H4 (cell line): ENCODE measurements around the gene OR12D1. TPM values are rescaled to one million over a fixed set of nuclear protein-coding genes. Genes with fewer than 3 reads are reported as not detected.
"Not testable (repeated sequence)": the region's sequence is repeated elsewhere in the genome, so short reads cannot be mapped to it uniquely, and the experiment has no call there.

Source experiments
- DNase-seq: peaks from one replicate; pipeline ENCODE4 v3.0.0-alpha.2; 2015; ENCODE audit warnings: low spot score
- total RNA-seq: library from RNA; depleted of rRNA; stranded (reverse); fragments of >200 nt; shearing (Covaris generic); gene quantifications from 2 replicates; pipeline ENCODE4 v1.2.3, GENCODE V29; 2014; rRNA removed

OR12D1 gene
- not detected in 2 replicates for total RNA-seq

- DNase-seq = no peak
Observed at GRCh38 chr6:29414588-29414987, at the start of gene OR12D1. TSS of gene OR12D1 (plus strand) at chr6:29414928.

- no peak for DNase-seq
Observed at GRCh38 chr6:29368765-29369164, 46.0 kb upstream of the OR12D1 start, which contains the start of gene OR5V1. TSS of gene OR5V1 (minus strand) at chr6:29368865. CDS start at chr6:29356195, 12,670 bp downstream.

GRCh38 chr6:29375191-29375590, 39.5 kb upstream of the OR12D1 start, which contains the start of gene OR12D3:
TSS of gene OR12D3 (minus strand) at chr6:29375291. CDS start at chr6:29375287, 4 bp downstream.
- no peak for DNase-seq

DNA sequence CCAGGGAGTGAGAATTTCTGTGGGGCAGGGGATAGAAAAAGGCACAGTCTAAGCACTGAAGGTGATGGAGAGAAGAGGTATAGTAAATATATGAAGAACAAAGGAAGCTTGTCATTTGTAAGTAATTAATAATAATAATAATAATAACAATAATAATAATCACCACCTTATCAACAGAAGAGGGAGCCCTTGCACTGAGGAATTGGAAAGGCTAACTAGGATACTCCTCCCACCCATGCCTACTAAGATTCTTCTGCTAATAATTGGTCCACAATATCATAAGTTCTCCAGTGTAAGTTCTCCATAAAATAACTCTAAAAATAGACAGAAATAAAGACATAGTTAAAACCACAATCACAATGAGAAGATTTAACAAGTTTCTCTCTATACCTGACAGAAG, 38.7 kb upstream of the OR12D1 start:
- DNase-seq = no peak

- DNase-seq = no peak
Observed at GRCh38 chr6:29388533-29388932, 26.2 kb upstream of the OR12D1 start.

DNA sequence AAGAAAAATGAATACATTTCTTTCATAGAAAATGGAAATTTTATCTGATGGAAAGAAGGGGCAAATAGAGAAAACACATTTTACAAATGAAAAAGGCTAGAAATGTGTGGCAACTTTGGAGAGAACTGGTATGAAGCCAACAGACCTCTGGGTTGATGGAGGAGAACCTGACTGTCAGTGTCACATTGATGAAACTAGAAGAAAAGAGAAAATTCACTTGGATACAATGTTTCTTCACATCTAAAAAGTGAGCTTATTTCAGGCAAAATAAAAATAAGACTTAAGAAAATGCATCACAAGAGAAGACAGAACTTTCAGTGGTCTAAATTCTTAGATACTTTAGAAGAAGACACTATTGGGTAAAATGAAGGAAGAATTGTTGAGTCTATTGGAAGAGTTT, 19.4 kb upstream of the OR12D1 start, which contains the start of gene OR12D2:
TSS of gene OR12D2 (plus strand) at position 301 of the 400 bp plus-strand sequence. CDS start 1,069 bp downstream, outside the sequence.
- DNase-seq = no peak

DNA sequence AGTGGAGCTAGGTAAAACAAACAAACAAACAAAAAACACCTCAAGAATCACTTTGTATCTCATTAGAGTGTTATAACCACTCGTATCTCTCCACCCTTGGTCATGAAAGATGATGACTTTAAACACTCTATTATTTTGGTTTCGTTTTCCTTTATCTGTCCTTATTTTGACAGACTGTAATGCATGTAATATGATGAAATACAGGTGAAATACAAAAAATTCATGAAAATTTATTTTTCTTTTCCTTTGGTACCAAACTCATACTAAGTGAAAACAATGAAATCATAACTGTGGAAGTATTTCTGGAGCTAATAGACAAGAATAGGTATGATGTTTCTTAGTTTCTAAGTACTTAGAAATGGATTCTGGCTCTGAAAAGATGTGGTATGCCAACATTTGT, 15.2 kb upstream of the OR12D1 start:
- no peak for DNase-seq

DNA sequence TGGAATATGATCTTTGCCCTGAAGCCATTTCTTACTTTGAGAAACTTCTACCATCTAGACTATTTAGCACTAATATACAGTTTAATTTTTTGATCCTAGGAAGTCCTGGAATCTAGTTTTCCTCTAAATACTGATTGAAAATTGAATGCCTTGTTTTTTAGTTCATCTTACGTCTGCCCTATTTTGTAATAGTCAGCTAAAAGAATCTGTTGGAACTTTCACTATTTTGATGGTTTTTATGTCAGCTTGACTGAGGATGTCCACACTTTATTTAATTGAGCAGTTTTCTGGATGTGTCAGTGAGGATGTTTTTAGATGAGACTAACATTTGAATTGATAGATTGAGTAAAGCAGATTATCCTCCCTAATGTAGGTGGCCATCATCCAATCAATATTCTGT, 10.9 kb upstream of the OR12D1 start:
- no peak for DNase-seq

- no peak for DNase-seq
Observed at GRCh38 chr6:29419516-29419915, 4.8 kb downstream of the OR12D1 start.

GRCh38 chr6:29424168-29424567, 9.4 kb downstream of the OR12D1 start:
- no peak for DNase-seq

DNA sequence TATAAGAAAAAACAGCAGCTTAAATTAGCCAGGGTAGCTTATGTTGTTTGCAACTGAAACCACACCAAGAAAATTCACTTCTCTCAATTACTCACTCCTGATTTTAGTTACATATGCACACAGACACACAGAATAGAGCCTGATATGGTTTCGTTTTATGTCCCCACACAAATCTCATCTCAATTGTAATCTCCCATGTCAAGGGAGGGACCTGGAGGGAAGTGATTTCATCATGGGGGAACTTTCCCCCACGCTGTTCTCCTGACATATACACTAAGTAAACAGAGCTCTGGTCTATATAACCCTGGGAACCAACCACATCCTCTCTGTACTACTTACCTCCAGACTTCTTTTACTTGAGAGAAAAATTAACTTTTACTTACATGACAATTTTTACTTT, 9.8 kb downstream of the OR12D1 start:
- DNase-seq = no peak

GRCh38 chr6:29425075-29425474, 10.3 kb downstream of the OR12D1 start:
- DNase-seq = no peak

DNA sequence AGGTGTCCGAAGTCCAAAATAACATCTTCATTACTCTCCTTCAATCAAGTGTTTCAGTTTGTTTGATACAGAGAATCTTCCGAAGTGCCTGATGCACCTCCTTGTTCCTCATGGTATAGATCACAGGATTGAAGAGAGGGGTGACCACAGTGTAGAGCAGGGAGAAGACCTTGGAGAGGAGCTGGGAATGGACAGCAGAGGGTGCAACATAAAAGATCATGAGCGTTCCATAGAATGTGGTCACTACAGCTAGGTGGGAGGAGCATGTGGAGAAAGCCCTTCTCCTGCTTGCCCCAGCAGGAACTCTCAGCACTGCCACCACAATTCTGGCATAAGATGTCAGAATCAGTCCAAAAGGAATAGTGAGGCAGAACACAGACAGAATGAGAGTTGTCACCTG, 11.9 kb downstream of the OR12D1 start:
- no peak for DNase-seq

DNA sequence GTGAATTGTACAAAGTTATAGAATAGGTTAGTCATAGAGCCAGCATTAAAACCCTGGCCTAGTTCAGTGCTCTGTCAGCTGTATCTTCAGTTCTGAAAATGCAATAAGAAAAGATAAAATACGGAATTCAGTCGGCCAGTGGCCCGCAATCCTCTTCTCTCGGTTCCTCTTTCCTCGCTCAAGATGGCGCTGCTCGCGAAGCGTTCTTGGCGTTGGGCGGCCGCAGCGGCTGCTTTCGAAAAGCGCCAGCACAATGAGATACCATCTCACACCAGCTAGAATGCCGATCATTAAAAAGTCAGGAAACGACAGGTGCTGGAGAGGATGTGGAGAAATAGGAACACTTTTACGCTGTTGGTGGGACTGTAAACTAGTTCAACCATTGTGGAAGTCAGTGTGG, 22.0 kb downstream of the OR12D1 start:
- not testable (repeated sequence) for DNase-seq

GRCh38 chr6:29439006-29439405, 24.3 kb downstream of the OR12D1 start, which contains the start of gene OR10C1:
TSS of gene OR10C1 (plus strand) at chr6:29439306. CDS start at chr6:29440016, 710 bp downstream.
- DNase-seq = no peak

GRCh38 chr6:29442719-29443118, 28.0 kb downstream of the OR12D1 start:
- DNase-seq = no peak

GRCh38 chr6:29444031-29444430, 29.3 kb downstream of the OR12D1 start:
- not testable (repeated sequence) for DNase-seq

DNA sequence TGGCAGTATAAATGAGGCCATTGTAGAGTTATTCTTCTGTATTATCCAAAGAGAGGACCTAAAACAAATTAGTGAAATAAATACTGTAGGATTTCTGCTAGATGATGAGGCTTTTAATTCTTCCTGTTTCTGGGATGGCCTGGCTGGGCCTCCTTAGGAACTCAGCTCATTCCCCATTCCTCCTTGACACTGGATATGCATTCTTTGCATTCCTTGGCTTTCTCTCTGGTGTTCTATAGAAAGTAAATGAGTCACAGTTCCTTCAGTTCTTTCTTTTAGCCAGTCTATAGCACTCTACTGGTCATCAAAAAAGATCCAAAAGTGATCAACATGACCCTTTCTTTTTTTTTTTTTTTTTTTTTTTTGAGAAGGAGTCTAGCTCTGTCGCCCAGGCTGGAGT, 32.9 kb downstream of the OR12D1 start:
- DNase-seq = no peak

DNA sequence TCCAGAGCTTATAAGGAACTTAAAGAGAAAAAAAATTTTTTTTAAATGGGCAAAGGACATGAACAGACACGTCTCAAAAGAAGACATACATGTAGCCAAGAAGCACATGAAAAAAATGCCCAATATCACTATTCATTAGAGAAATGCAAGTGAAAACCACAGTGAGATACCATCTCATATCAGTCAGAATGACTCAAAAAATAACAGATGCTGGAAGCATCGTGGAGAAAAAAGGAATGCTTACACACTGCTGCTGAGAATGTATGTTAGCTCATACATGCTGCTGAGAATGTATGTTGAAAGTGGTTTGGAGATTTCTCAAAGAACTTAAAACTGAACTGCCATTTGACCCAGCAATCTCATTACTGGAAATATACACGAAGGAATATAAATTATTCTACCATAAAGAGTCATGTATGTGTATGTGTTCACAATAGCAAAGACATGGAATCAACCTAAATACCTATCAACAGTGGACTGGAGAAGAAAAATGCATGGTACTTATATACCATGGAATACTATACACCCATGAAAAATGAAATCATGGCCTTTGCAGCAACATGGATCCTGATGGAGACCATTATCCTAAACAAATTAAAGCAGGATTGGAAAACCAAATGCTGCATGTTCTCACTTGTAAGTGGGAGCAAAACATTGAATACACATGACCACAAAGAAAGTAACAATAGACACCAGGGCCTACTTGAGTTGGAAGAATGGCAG, 36.9 kb downstream of the OR12D1 start:
- no peak for DNase-seq

- DNase-seq = no peak
Observed at GRCh38 chr6:29456971-29457370, 42.2 kb downstream of the OR12D1 start, which contains the start of the genes OR11A1 and OR2H1. TSS of gene OR11A1 (minus strand) at chr6:29457071. CDS start at chr6:29427641, 29,430 bp downstream. TSS of gene OR2H1 (plus strand) at chr6:29457155. CDS start at chr6:29461770, 4,615 bp downstream.

DNA sequence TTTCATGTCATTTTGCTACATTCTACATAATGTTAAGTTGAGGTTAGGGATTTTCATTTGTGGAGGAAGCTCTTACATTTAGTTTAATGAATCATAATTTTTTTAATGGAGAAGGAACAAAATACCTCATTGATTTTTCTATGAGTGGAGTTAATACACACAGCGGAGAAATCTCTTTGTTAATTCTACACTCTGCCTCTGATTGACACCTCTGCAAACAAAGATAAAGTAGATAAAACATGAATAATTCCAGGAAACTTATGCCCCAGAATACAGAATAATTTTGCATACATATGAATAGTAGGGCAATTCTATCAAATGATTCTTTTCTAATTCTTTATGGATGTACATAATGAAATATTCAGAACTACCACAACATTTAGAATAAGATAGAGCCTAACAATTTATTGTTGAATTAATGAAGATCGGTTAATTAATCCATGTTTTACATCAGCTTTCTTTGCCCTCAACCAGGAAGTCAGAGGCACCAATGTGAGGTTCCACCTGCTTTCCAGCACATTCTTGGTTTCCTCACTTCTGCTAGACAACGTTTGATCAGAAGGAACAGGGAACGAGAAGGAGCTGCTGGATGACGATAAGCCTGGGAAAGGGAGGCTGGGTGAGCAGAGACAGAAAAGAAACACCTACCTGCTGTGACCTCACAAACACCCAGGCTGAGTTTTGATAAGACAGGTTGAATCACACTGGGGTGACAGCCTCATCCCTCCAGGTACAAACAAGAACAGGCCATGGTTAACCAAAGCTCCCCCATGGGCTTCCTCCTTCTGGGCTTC, 46.5 kb downstream of the OR12D1 start:
- no peak for DNase-seq

DNA sequence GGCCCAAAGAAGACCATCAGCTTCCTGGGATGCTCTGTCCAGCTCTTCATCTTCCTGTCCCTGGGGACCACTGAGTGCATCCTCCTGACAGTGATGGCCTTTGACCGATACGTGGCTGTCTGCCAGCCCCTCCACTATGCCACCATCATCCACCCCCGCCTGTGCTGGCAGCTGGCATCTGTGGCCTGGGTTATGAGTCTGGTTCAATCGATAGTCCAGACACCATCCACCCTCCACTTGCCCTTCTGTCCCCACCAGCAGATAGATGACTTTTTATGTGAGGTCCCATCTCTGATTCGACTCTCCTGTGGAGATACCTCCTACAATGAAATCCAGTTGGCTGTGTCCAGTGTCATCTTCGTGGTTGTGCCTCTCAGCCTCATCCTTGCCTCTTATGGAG, 47.3 kb downstream of the OR12D1 start:
- no peak for DNase-seq
